Loucy (cell line): ENCODE data around the gene VPS54.

Experiments used
- CTCF ChIP-seq: fragments of 200-600 bp; sonication (generic); conservative IDR thresholded peaks from 2 replicates; pipeline ENCODE4 v1.5.1; 2014; ENCODE audit warnings: mild to moderate bottlenecking, antibody characterized with exemption, low read length
- EZH2phosphoT487 ChIP-seq: fragments of 200-600 bp; IDR thresholded peaks from 2 replicates; pipeline ENCODE4 v1.6.1; 2018; ENCODE audit warnings: antibody characterized with exemption, mild to moderate bottlenecking, moderate library complexity, borderline replicate concordance

GRCh38 chr2:64063924-64064331 is 44.7 kb upstream of the VPS54 start:
- no peak for TF ChIP-seq CTCF
- no peak for TF ChIP-seq EZH2phosphoT487
